Fibroblast of pulmonary artery (primary cell): ENCODE data around the gene PTPRN2.

ENCODE experiments used
- DNase-seq: peaks from one replicate; pipeline ENCODE4 v3.0.0-alpha.2; 2010; ENCODE audit warnings: low read depth
- H3K4me3 ChIP-seq: replicated peaks from 2 replicates; pipeline ENCODE4 v1.5.1; 2011; ENCODE audit warnings: low read depth, mild to moderate bottlenecking, control low read depth, low read length, moderate library complexity
- CTCF ChIP-seq: IDR thresholded peaks from 2 replicates; pipeline ENCODE4 v1.5.1; 2011; ENCODE audit warnings: mild to moderate bottlenecking, control low read depth, low read length, inconsistent platforms; ENCODE audit errors: missing control alignments

PTPRN2 gene

GRCh38 chr7:157863906-157864810 lies 723.5 kb downstream of the PTPRN2 start:
- TF ChIP-seq CTCF = no peak
- no peak overlapping the region for H3K4me3 ChIP-seq
- DNase-seq = no peak

GRCh38 chr7:157863176-157863575 lies 724.4 kb downstream of the PTPRN2 start:
- H3K4me3 ChIP-seq = no peak overlapping the region
- no peak for DNase-seq
- TF ChIP-seq CTCF = no peak

GRCh38 chr7:157862731-157863130 lies 724.9 kb downstream of the PTPRN2 start:
- TF ChIP-seq CTCF = no peak
- DNase-seq = no peak
- H3K4me3 ChIP-seq = no peak overlapping the region

GRCh38 chr7:157861551-157861950 lies 726.1 kb downstream of the PTPRN2 start:
- TF ChIP-seq CTCF = no peak
- no peak overlapping the region for H3K4me3 ChIP-seq
- no peak for DNase-seq

GRCh38 chr7:157861031-157861491 lies 726.6 kb downstream of the PTPRN2 start:
- no peak for TF ChIP-seq CTCF
- no peak for DNase-seq
- no peak overlapping the region for H3K4me3 ChIP-seq

- H3K4me3 ChIP-seq = no peak overlapping the region
- DNase-seq = no peak
- TF ChIP-seq CTCF = no peak
Observed at GRCh38 chr7:157860406-157860805, 727.2 kb downstream of the PTPRN2 start.

- DNase-seq = no peak
- H3K4me3 ChIP-seq = no peak overlapping the region
- TF ChIP-seq CTCF = no peak
Observed at GRCh38 chr7:157859915-157860314, 727.7 kb downstream of the PTPRN2 start.
